Kidney epithelial cell (primary cell): ENCODE measurements around the gene CEP295NL. TPM values are rescaled to one million over a fixed set of nuclear protein-coding genes. Genes with fewer than 3 reads are reported as not detected.
"Not testable (repeated sequence)": the region's sequence is repeated elsewhere in the genome, so short reads cannot be mapped to it uniquely, and the experiment has no call there.

Experiments used
- DNase-seq: peaks from one replicate; pipeline ENCODE4 v3.0.0-alpha.2; 2010; ENCODE audit warnings: low read depth
- H3K27me3 ChIP-seq: 2 replicates; pipeline ENCODE4 v1.6.0; 2011; ENCODE audit warnings: low read length; ENCODE audit not compliant: control insufficient read depth, insufficient read depth
- H3K36me3 ChIP-seq: 2 replicates; pipeline ENCODE4 v1.5.1; 2011; ENCODE audit warnings: low read length; ENCODE audit not compliant: control insufficient read depth, insufficient read depth
- H3K4me3 ChIP-seq: 2 replicates; pipeline ENCODE4 v1.5.1; 2011; ENCODE audit warnings: low read depth, mild to moderate bottlenecking, control low read depth, low read length
- CTCF ChIP-seq: IDR thresholded peaks from 2 replicates; pipeline ENCODE4 v1.5.1; 2011; ENCODE audit warnings: mild to moderate bottlenecking, moderate library complexity, low read length, control low read depth, inconsistent platforms; ENCODE audit not compliant: insufficient read depth, poor library complexity, severe bottlenecking
- total RNA-seq: library from RNA; depleted of rRNA; stranded (reverse); fragments of >200 nt; gene quantifications from 2 replicates; pipeline ENCODE4 v1.2.3, GENCODE V29; 2015

CEP295NL gene
- total RNA-seq, 1 donor from 2014 or later: 0.63 TPM

- DNase-seq: peak; percentile 75
- no peaks in the 10 kb centered on the region for H3K36me3 ChIP-seq
- no peaks in the 10 kb centered on the region for H3K27me3 ChIP-seq
- TF ChIP-seq CTCF: no peak
- no peak overlapping the region for H3K4me3 ChIP-seq
Measured at GRCh38 chr17:78873519-78874340, 29.3 kb downstream of the CEP295NL start.

GRCh38 chr17:78872486-78872885, 30.5 kb downstream of the CEP295NL start:
- TF ChIP-seq CTCF: no peak
- no peak for DNase-seq
- no peaks in the 10 kb centered on the region for H3K36me3 ChIP-seq
- no peaks in the 10 kb centered on the region for H3K27me3 ChIP-seq
- H3K4me3 ChIP-seq: no peak overlapping the region

- Histone ChIP-seq H3K36me3 (no peaks in the 10 kb centered on the region), H3K4me3 (no peak overlapping the region), H3K27me3 (no peaks in the 10 kb centered on the region)
- no peak for TF ChIP-seq CTCF
- DNase-seq: no peak
Measured at GRCh38 chr17:78870621-78871020, 32.4 kb downstream of the CEP295NL start.

- H3K4me3 ChIP-seq: no peak overlapping the region
- H3K36me3 ChIP-seq: no peaks in the 10 kb centered on the region
- no peak for DNase-seq
- no peak for TF ChIP-seq CTCF
- H3K27me3 ChIP-seq: no peaks in the 10 kb centered on the region
Measured at GRCh38 chr17:78868391-78868790, 34.6 kb downstream of the CEP295NL start.

GRCh38 chr17:78867046-78867445, 36.0 kb downstream of the CEP295NL start:
- not testable (repeated sequence) for H3K27me3 ChIP-seq, H3K36me3 ChIP-seq, H3K4me3 ChIP-seq, DNase-seq

GRCh38 chr17:78865682-78866390, 37.2 kb downstream of the CEP295NL start:
- Histone ChIP-seq H3K27me3 (no peaks in the 10 kb centered on the region), H3K4me3 (no peak overlapping the region), H3K36me3 (no peaks in the 10 kb centered on the region)
- TF ChIP-seq CTCF: peak; percentile 94
- DNase-seq: no peak
